Measurements from ENCODE around the gene ITPRIPL2. TPM values are rescaled to one million over a fixed set of nuclear protein-coding genes. Genes with fewer than 3 reads are reported as not detected.

The ITPRIPL2 gene
- total RNA-seq, 3 donors from 2014 or later (not counting 1 experiment from before 2014, with no cell fraction given) = 0.18 to 5.7 (median 2.5) TPM

DNA sequence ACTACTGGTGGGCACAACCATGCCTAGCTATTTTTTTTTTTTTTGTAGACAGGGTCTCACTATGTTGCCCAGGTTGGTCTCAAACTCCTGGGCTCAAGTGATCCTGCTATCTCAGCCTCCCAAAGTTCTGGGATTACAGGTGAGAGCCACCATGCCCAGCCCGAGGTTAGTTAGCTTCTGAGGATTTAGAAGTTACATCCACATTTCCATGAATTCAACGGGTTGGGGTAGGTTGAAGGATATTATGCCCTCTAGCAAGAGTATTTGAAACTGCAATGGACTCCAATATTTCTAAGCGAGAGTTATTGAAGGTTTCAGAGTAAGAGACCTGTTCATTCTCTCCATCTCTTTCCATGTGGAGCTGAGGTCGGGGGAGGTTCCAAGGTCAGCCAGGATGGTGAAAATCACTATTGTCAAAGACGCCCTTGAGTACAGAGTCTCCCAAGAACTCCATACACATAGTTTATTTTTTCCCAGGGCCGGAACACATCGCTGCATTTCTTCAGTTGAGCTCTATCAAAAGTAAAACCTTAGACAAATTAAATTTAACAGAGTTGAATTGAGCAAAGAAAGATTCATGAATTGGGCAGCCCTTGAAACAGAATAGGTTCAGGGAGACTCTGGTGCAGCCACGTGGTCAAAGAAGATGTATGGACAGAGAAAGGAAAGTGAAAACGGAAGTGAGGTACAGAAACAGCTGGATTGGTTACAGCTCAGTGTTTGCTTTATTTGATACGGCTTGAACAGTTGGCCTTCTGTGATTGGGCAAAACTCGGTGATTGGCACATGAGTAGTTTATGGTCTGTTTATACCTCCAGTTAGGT lies 19.0 kb upstream of the ITPRIPL2 start:
- H3K36me3 ChIP-seq (ENCODE audit: control insufficient read depth, insufficient read depth, low read length) = no peaks in the 10 kb centered on the region
- H3K27ac ChIP-seq (ENCODE audit: low read length) = no peak overlapping the region
- TF ChIP-seq, protein P1, sequence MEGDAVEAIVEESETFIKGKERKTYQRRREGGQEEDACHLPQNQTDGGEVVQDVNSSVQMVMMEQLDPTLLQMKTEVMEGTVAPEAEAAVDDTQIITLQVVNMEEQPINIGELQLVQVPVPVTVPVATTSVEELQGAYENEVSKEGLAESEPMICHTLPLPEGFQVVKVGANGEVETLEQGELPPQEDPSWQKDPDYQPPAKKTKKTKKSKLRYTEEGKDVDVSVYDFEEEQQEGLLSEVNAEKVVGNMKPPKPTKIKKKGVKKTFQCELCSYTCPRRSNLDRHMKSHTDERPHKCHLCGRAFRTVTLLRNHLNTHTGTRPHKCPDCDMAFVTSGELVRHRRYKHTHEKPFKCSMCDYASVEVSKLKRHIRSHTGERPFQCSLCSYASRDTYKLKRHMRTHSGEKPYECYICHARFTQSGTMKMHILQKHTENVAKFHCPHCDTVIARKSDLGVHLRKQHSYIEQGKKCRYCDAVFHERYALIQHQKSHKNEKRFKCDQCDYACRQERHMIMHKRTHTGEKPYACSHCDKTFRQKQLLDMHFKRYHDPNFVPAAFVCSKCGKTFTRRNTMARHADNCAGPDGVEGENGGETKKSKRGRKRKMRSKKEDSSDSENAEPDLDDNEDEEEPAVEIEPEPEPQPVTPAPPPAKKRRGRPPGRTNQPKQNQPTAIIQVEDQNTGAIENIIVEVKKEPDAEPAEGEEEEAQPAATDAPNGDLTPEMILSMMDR (IDR thresholded peaks at IDR 0.05) = no peak
- H3K9me3 Mint-ChIP-seq = no peaks in the 10 kb centered on the region
- no peak overlapping the region for H3K27ac Mint-ChIP-seq
- WGBS (ENCODE audit: insufficient coverage) = 78% methylated on average over 10 of the region's 11 CpGs
- H3K4me1 ChIP-seq (ENCODE audit: control insufficient read depth, insufficient read depth, low read length) = no peaks in the 10 kb centered on the region
- no peaks in the 10 kb centered on the region for H3K36me3 Mint-ChIP-seq
- no peaks in the 10 kb centered on the region for H3K9me3 ChIP-seq (ENCODE audit: control insufficient read depth, insufficient read depth, low read length)
- intact Hi-C loops (cut with micrococcal nuclease) = no loop called here
- H3K27me3 ChIP-seq (ENCODE audit: control insufficient read depth, insufficient read depth, low read length) = no peaks in the 10 kb centered on the region
- H3K4me1 Mint-ChIP-seq = no peaks in the 10 kb centered on the region
- ATAC-seq = peak; percentile 30 to 46 (median 31)
- H3K4me3 Mint-ChIP-seq = no peak overlapping the region
- peaks cover 3 to 6% of the 10 kb centered on the region in 2 donors for H3K27me3 Mint-ChIP-seq (ENCODE audit: low read depth in 2 of 2)
- H3K4me3 ChIP-seq (ENCODE audit: low read length) = no peak overlapping the region
- DNase-seq = peak in 1 of 2 donors; percentile 23

DNA sequence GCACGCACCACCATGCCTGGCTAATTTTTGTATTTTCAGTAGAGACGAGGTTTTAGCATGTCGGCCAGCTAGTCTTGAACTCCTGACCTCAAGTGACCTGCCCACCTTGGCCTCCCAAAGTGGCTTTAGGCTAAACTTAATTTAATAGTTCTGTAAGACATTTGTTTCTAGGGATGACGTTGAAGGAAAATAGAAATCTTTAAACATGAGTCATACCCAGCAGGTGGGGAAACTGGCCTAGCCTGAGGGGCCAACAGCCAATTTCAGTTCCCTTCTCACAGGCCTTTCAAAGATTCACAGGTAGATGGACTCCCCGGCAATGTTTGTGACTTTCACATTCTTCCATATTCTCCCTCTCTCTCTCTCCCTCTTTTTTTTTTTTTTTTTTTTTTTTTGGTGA lies 18.1 kb upstream of the ITPRIPL2 start:
- TF ChIP-seq, protein P1 (IDR thresholded peaks at IDR 0.05) = no peak
- intact Hi-C loops (cut with micrococcal nuclease) = no loop called here
- Mint-ChIP-seq H3K27me3 (ENCODE audit: low read depth in 2 of 2) (peaks cover 3 to 5% of the 10 kb centered on the region in 2 donors), H3K4me1 (no peaks in the 10 kb centered on the region), H3K36me3 (no peaks in the 10 kb centered on the region), H3K27ac (no peak overlapping the region), H3K9me3 (no peaks in the 10 kb centered on the region), H3K4me3 (no peak overlapping the region)
- H3K9me3 ChIP-seq (ENCODE audit: control insufficient read depth, insufficient read depth, low read length) = no peaks in the 10 kb centered on the region
- no peak overlapping the region for H3K4me3 ChIP-seq (ENCODE audit: low read length)
- WGBS (ENCODE audit: insufficient coverage) = 83% methylated on average over 4 of the region's 5 CpGs
- DNase-seq (no peak), ATAC-seq (no peak)
- H3K27ac ChIP-seq (ENCODE audit: low read length) = no peak overlapping the region
- no peaks in the 10 kb centered on the region for H3K4me1 ChIP-seq (ENCODE audit: control insufficient read depth, insufficient read depth, low read length)
- H3K27me3 ChIP-seq (ENCODE audit: control insufficient read depth, insufficient read depth, low read length) = no peaks in the 10 kb centered on the region
- H3K36me3 ChIP-seq (ENCODE audit: control insufficient read depth, insufficient read depth, low read length) = no peaks in the 10 kb centered on the region

DNA sequence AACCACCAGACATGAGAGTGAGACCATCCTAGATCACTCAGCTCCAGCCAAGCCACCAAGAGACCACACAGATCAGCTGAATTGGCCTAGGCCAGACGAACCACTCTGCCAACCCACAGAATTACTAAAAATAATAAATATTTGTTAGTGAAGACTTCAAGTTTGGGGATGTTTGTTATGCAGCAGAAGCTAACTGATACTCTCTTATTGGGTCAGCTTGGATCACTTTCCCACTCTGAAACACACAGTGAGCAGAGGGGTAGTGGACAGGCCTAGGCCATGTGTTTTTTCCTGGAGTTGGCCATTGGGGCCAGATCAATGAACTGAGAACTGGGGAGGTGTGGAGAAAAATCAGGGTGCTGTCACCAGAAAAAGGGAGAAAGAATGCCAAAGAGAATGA lies 15.6 kb upstream of the ITPRIPL2 start:
- no CpG with 5 or more reads among the region's 1 CpG for WGBS (ENCODE audit: insufficient coverage)
- no peak overlapping the region for H3K4me3 Mint-ChIP-seq
- intact Hi-C loops (cut with micrococcal nuclease) = no loop called here
- no peaks in the 10 kb centered on the region for H3K4me1 ChIP-seq (ENCODE audit: control insufficient read depth, insufficient read depth, low read length)
- H3K27ac ChIP-seq (ENCODE audit: low read length) = no peak overlapping the region
- H3K4me3 ChIP-seq (ENCODE audit: low read length) = no peak overlapping the region
- H3K9me3 Mint-ChIP-seq = no peaks in the 10 kb centered on the region
- H3K9me3 ChIP-seq (ENCODE audit: control insufficient read depth, insufficient read depth, low read length) = no peaks in the 10 kb centered on the region
- no peak for DNase-seq
- TF ChIP-seq, protein P1 (IDR thresholded peaks at IDR 0.05) = no peak
- no peaks in the 10 kb centered on the region for H3K36me3 ChIP-seq (ENCODE audit: control insufficient read depth, insufficient read depth, low read length)
- H3K27me3 Mint-ChIP-seq (ENCODE audit: low read depth in 2 of 2) = no peaks in the 10 kb centered on the region
- no peak overlapping the region for H3K27ac Mint-ChIP-seq
- ATAC-seq = no peak
- H3K36me3 Mint-ChIP-seq = no peaks in the 10 kb centered on the region
- no peaks in the 10 kb centered on the region for H3K27me3 ChIP-seq (ENCODE audit: control insufficient read depth, insufficient read depth, low read length)
- H3K4me1 Mint-ChIP-seq = no peaks in the 10 kb centered on the region

Data from natural killer cell (primary cell).